Progenitor cell of endocrine pancreas (in vitro differentiated cells): ENCODE data around the gene ZKSCAN7. TPM values are rescaled to one million over a fixed set of nuclear protein-coding genes. Genes with fewer than 3 reads are reported as not detected.

Experiments used
- DNase-seq: peaks from one replicate; pipeline ENCODE4 v3.0.0; 2021; ENCODE audit warnings: low spot score; ENCODE audit not compliant: unreplicated experiment
- H3K27ac Mint-ChIP-seq: 2 replicates; pipeline ENCODE4 v1.8.0; 2021; ENCODE audit warnings: mild to moderate bottlenecking, moderate library complexity, mixed read lengths
- H3K27me3 Mint-ChIP-seq: 2 replicates; pipeline ENCODE4 v1.8.0; 2021; ENCODE audit warnings: mixed read lengths
- H3K36me3 Mint-ChIP-seq: 2 replicates; pipeline ENCODE4 v1.8.0; 2022; ENCODE audit warnings: mixed read lengths; ENCODE audit not compliant: insufficient read depth
- H3K4me1 Mint-ChIP-seq: 2 replicates; pipeline ENCODE4 v1.8.0; 2021; ENCODE audit warnings: low read depth, mixed read lengths
- H3K4me3 Mint-ChIP-seq: 2 replicates; pipeline ENCODE4 v1.8.0; 2021; ENCODE audit warnings: low read depth, mild to moderate bottlenecking, moderate library complexity, mixed read lengths
- H3K9me3 Mint-ChIP-seq: 2 replicates; pipeline ENCODE4 v1.8.0; 2021; ENCODE audit warnings: low read depth, mixed read lengths
- CTCF ChIP-seq: fragments of 200-600 bp; sonication (generic); IDR thresholded peaks from one replicate; pipeline ENCODE4 v1.5.0; 2021; ENCODE audit warnings: antibody characterized with exemption, mild to moderate bottlenecking; ENCODE audit not compliant: unreplicated experiment
- total RNA-seq: library from RNA; stranded (reverse); gene quantifications from 2 replicates; pipeline ENCODE4 v1.2.1, GENCODE V29; 2021

The ZKSCAN7 gene
- total RNA-seq, 1 donor from 2014 or later = 22.4 TPM

- Mint-ChIP-seq H3K27me3 (no peaks in the 10 kb centered on the region), H3K4me3 (peak overlapping the region; percentile 93), H3K36me3 (peaks cover 9% of the 10 kb centered on the region), H3K9me3 (peaks cover 4% of the 10 kb centered on the region), H3K27ac (peak overlapping the region; percentile 100), H3K4me1 (peaks cover 19% of the 10 kb centered on the region)
- DNase-seq = no peak
- TF ChIP-seq CTCF = no peak
These were observed 43.8 kb upstream of the ZKSCAN7 start for GRCh38 chr3:44511238-44511566.

- Mint-ChIP-seq H3K9me3 (no peaks in the 10 kb centered on the region), H3K4me3 (no peak overlapping the region), H3K4me1 (peaks cover 20% of the 10 kb centered on the region), H3K27me3 (no peaks in the 10 kb centered on the region), H3K27ac (no peak overlapping the region), H3K36me3 (no peaks in the 10 kb centered on the region)
- TF ChIP-seq CTCF = no peak
- DNase-seq = no peak
These were observed 41.5 kb upstream of the ZKSCAN7 start for GRCh38 chr3:44513513-44513912.

- Mint-ChIP-seq H3K36me3 (peaks cover 1% of the 10 kb centered on the region), H3K4me3 (no peak overlapping the region), H3K4me1 (peaks cover 13% of the 10 kb centered on the region), H3K9me3 (peaks cover 2% of the 10 kb centered on the region), H3K27me3 (no peaks in the 10 kb centered on the region), H3K27ac (no peak overlapping the region)
- DNase-seq = no peak
- TF ChIP-seq CTCF = no peak
These were observed 38.8 kb upstream of the ZKSCAN7 start for GRCh38 chr3:44516230-44516629.

- H3K27me3 Mint-ChIP-seq = no peaks in the 10 kb centered on the region
- no peak overlapping the region for H3K4me3 Mint-ChIP-seq
- peaks cover 8% of the 10 kb centered on the region for H3K9me3 Mint-ChIP-seq
- TF ChIP-seq CTCF = no peak
- peaks cover 4% of the 10 kb centered on the region for H3K36me3 Mint-ChIP-seq
- H3K4me1 Mint-ChIP-seq = peaks cover 18% of the 10 kb centered on the region
- DNase-seq = no peak
- H3K27ac Mint-ChIP-seq = no peak overlapping the region
These were observed 36.2 kb upstream of the ZKSCAN7 start for GRCh38 chr3:44518782-44519156.

- H3K27me3 Mint-ChIP-seq = no peaks in the 10 kb centered on the region
- no peak for TF ChIP-seq CTCF
These were observed 33.3 kb upstream of the ZKSCAN7 start for GRCh38 chr3:44521721-44522120.

More at GRCh38 chr3:44521721-44522120, 33.3 kb upstream of the ZKSCAN7 start:
- Mint-ChIP-seq H3K36me3 (peaks cover 4% of the 10 kb centered on the region), H3K9me3 (peaks cover 8% of the 10 kb centered on the region), H3K4me1 (peaks cover 18% of the 10 kb centered on the region), H3K27ac (no peak overlapping the region), H3K4me3 (no peak overlapping the region)
- DNase-seq = no peak
